T-helper 9 cell (primary cell): ENCODE results near the gene SPNS3.

Experiments used
- DNase-seq: peaks from one replicate; pipeline ENCODE4 v3.0.0-alpha.2; 2020

Gene SPNS3

GRCh38 chr17:4511199-4511932 is 77.6 kb downstream of the SPNS3 start:
- no peak for DNase-seq

GRCh38 chr17:4512156-4513112 is 78.7 kb downstream of the SPNS3 start:
- DNase-seq: no peak

- DNase-seq: no peak
Measured at GRCh38 chr17:4513113-4514032, 79.6 kb downstream of the SPNS3 start.

- no peak for DNase-seq
Measured at GRCh38 chr17:4514206-4514605, 80.5 kb downstream of the SPNS3 start.

GRCh38 chr17:4514779-4515178 is 81.0 kb downstream of the SPNS3 start:
- no peak for DNase-seq

GRCh38 chr17:4515501-4515900 is 81.8 kb downstream of the SPNS3 start:
- DNase-seq: no peak

- no peak for DNase-seq
Measured at GRCh38 chr17:4516735-4517134, 83.0 kb downstream of the SPNS3 start.

- DNase-seq: no peak
Measured at GRCh38 chr17:4518901-4519300, 85.2 kb downstream of the SPNS3 start.

GRCh38 chr17:4519361-4519788 is 85.6 kb downstream of the SPNS3 start:
- DNase-seq: no peak

- DNase-seq: no peak
Measured at GRCh38 chr17:4520060-4520893, 86.5 kb downstream of the SPNS3 start.

GRCh38 chr17:4520894-4521600 is 87.3 kb downstream of the SPNS3 start:
- no peak for DNase-seq

GRCh38 chr17:4522661-4523060 is 88.9 kb downstream of the SPNS3 start:
- DNase-seq: no peak

GRCh38 chr17:4523946-4524345 is 90.2 kb downstream of the SPNS3 start:
- no peak for DNase-seq

- no peak for DNase-seq
Measured at GRCh38 chr17:4525691-4526397, 92.1 kb downstream of the SPNS3 start.

- no peak for DNase-seq
Measured at GRCh38 chr17:4527134-4527533, 93.4 kb downstream of the SPNS3 start.

- no peak for DNase-seq
Measured at GRCh38 chr17:4527566-4528125, 93.9 kb downstream of the SPNS3 start.

GRCh38 chr17:4529533-4530152 is 95.9 kb downstream of the SPNS3 start:
- no peak for DNase-seq

GRCh38 chr17:4530799-4531730 is 97.3 kb downstream of the SPNS3 start:
- DNase-seq: no peak
